HCT116 (cell line): Measurements from ENCODE around the gene CHERP. TPM values are rescaled to one million over a fixed set of nuclear protein-coding genes. Genes with fewer than 3 reads are reported as not detected.

Source experiments
- ATAC-seq: fragments of 200-7000 bp; cut with Tn5 transposase; 2 replicates; pipeline ENCODE4 v1.9.1; 2020; ENCODE audit warnings: mild to moderate bottlenecking, moderate library complexity
- BruUV-seq: library from RNA; stranded (reverse); fragments of 400-500 nt; replicated peaks from 2 replicates; lab custom pipeline; 2021; lab: Mats Ljungman, UMichigan
- CTCF ChIA-PET: fragments of 300-600 bp; sonication (Branson Sonifier 250); formaldehyde crosslinking; loops from one replicate; lab custom pipeline; 2021; ENCODE audit warnings: antibody characterized with exemption; lab: Charles Lee
- POLR2A ChIA-PET: fragments of 300-600, 350-600 bp; sonication (Branson Sonifier 250); formaldehyde crosslinking; loops from one replicate; lab custom pipeline; 2021; ENCODE audit warnings: antibody characterized with exemption; lab: Charles Lee
- RAD21 ChIA-PET, 2 experiments: fragments of 300-600 bp; sonication (Branson Sonifier 250); formaldehyde crosslinking; loops; one replicate each; lab custom pipeline; 2023; ENCODE audit warnings: low total read pairs in 2 of 2; ENCODE audit not compliant: uncharacterized antibody in 2 of 2, unreplicated experiment in 2 of 2, low non-redundant PET in 1 of 2; lab: Charles Lee
- DNase-seq: peaks from one replicate; pipeline ENCODE4 v3.0.0-alpha.2; 2010; ENCODE audit warnings: low read depth, low spot score
- H2AFZ ChIP-seq: fragments of 200-600 bp; shearing (Covaris generic), sonication (generic); 2 replicates; pipeline ENCODE4 v1.6.1; 2017; ENCODE audit warnings: low read depth, mixed run types, mixed read lengths, antibody characterized with exemption, low read length; ENCODE audit not compliant: poor library complexity, severe bottlenecking
- H3K27ac ChIP-seq: 2 replicates; pipeline ENCODE4 v1.5.1; 2012; ENCODE audit warnings: low read depth, low read length
- H3K27me3 ChIP-seq: fragments of 200-600 bp; sonication (generic); 2 replicates; pipeline ENCODE4 v1.6.1; 2016; ENCODE audit warnings: mixed run types, low read length, mixed read lengths; ENCODE audit not compliant: insufficient read depth
- H3K36me3 ChIP-seq, 2 experiments: fragments of 200-500 bp in 1 of 2; fragments of 200-600 bp in 1 of 2; sonication (Bioruptor generic) in 1 of 2; sonication (generic) in 1 of 2; 2 replicates each; pipeline versions ENCODE4 v1.5.1 to v1.6.1; 2014 to 2016; ENCODE audit warnings: low read length in 2 of 2, inconsistent platforms in 1 of 2, mixed read lengths in 1 of 2, mixed run types in 1 of 2; ENCODE audit not compliant: insufficient read depth in 2 of 2, control insufficient read depth in 1 of 2
- H3K4me1 ChIP-seq, 2 experiments: fragments of 200-600 bp in 1 of 2; sonication (generic) in 1 of 2; 2 replicates each; pipeline versions ENCODE4 v1.5.1 to v1.6.1; 2012 to 2017; ENCODE audit warnings: low read length in 2 of 2, inconsistent platforms in 1 of 2, mild to moderate bottlenecking in 1 of 2, mixed read lengths in 1 of 2, mixed run types in 1 of 2, moderate library complexity in 1 of 2; ENCODE audit not compliant: insufficient read depth in 2 of 2, control insufficient read depth in 1 of 2
- H3K4me2 ChIP-seq: fragments of 200-600 bp; sonication (generic); 2 replicates; pipeline ENCODE4 v1.6.1; 2017; ENCODE audit warnings: mixed run types, low read length, mixed read lengths
- H3K4me3 ChIP-seq, 2 experiments: fragments of 200-600 bp in 1 of 2; sonication (generic) in 1 of 2; replicated peaks in 1 of 2; 2 replicates each; pipeline ENCODE4 v1.5.1; 2011 to 2016; ENCODE audit warnings: low read length in 2 of 2, control low read depth in 1 of 2, low read depth in 1 of 2, mild to moderate bottlenecking in 1 of 2, mixed read lengths in 1 of 2, mixed run types in 1 of 2
- H3K79me2 ChIP-seq: fragments of 200-600 bp; sonication (generic); 2 replicates; pipeline ENCODE4 v1.6.1; 2017; ENCODE audit warnings: mild to moderate bottlenecking, mixed run types, low read length, moderate library complexity, mixed read lengths; ENCODE audit not compliant: insufficient read depth
- H3K9ac ChIP-seq: fragments of 200-600 bp; sonication (generic); 2 replicates; pipeline ENCODE4 v1.6.1; 2016; ENCODE audit warnings: low read length, mixed read lengths
- H3K9me2 ChIP-seq: fragments of 200-600 bp; sonication (generic), shearing (Covaris generic); 2 replicates; pipeline ENCODE4 v1.6.1; 2017; ENCODE audit warnings: mixed run types, mild to moderate bottlenecking, moderate library complexity; ENCODE audit not compliant: insufficient read depth
- H3K9me3 ChIP-seq, 2 experiments: fragments of 200-500 bp in 1 of 2; fragments of 200-600 bp in 1 of 2; sonication (Bioruptor generic) in 1 of 2; sonication (generic) in 1 of 2; 2 replicates each; pipeline ENCODE4 v1.6.1; 2014 to 2017; ENCODE audit warnings: low read length in 2 of 2, mixed read lengths in 2 of 2, inconsistent platforms in 1 of 2, low read depth in 1 of 2, mild to moderate bottlenecking in 1 of 2, mixed run types in 1 of 2, moderate library complexity in 1 of 2; ENCODE audit not compliant: control insufficient read depth in 1 of 2, insufficient read depth in 1 of 2
- H4K20me1 ChIP-seq: fragments of 200-600 bp; sonication (generic), shearing (Covaris generic); 2 replicates; pipeline ENCODE4 v1.6.1; 2017; ENCODE audit warnings: mixed run types, mild to moderate bottlenecking, moderate library complexity; ENCODE audit not compliant: insufficient read depth
- ATF3 ChIP-seq: IDR thresholded peaks from 2 replicates; pipeline ENCODE4 v1.6.1; 2012
- CBX3 ChIP-seq: IDR thresholded peaks from 2 replicates; pipeline ENCODE4 v1.6.1; 2012; ENCODE audit warnings: low read depth
- CEBPB ChIP-seq: IDR thresholded peaks from 2 replicates; pipeline ENCODE4 v1.6.1; 2012; ENCODE audit warnings: low read depth
- CTCF ChIP-seq, 3 experiments: fragments of 200-600 bp in 1 of 3; sonication (generic) in 1 of 3; IDR thresholded peaks in 2 of 3; conservative IDR thresholded peaks in 1 of 3; 2 replicates each; pipeline ENCODE4 v1.5.1; 2012 to 2017; ENCODE audit warnings: low read depth in 2 of 3, low read length in 2 of 3, antibody characterized with exemption in 1 of 3, borderline replicate concordance in 1 of 3, control low read depth in 1 of 3, mild to moderate bottlenecking in 1 of 3, mixed read lengths in 1 of 3, mixed run types in 1 of 3, moderate library complexity in 1 of 3; ENCODE audit not compliant: insufficient read depth in 1 of 3
- ELF1 ChIP-seq: IDR thresholded peaks from 2 replicates; pipeline ENCODE4 v1.6.1; 2012; ENCODE audit warnings: low read depth, borderline replicate concordance
- EZH2phosphoT487 ChIP-seq: fragments of 200-600 bp; IDR thresholded peaks from 2 replicates; pipeline ENCODE4 v1.6.1; 2018; ENCODE audit warnings: antibody characterized with exemption, borderline replicate concordance
- JUND ChIP-seq: IDR thresholded peaks from 2 replicates; pipeline ENCODE4 v1.6.1; 2012
- POLR2A ChIP-seq: IDR thresholded peaks from 2 replicates; pipeline ENCODE4 v1.7.0; 2011; ENCODE audit warnings: borderline replicate concordance; ENCODE audit not compliant: insufficient read depth, insufficient read length; ENCODE audit errors: extremely low read depth
- POLR2AphosphoS5 ChIP-seq: IDR thresholded peaks from 2 replicates; pipeline ENCODE4 v1.6.1; 2011; ENCODE audit warnings: mild to moderate bottlenecking, low read depth, low read length, moderate library complexity
- RAD21 ChIP-seq: IDR thresholded peaks from 2 replicates; pipeline ENCODE4 v1.6.1; 2012; ENCODE audit warnings: low read depth, mild to moderate bottlenecking
- SIN3A ChIP-seq: IDR thresholded peaks from 2 replicates; pipeline ENCODE4 v1.6.1; 2012; ENCODE audit warnings: low read depth
- SP1 ChIP-seq: IDR thresholded peaks from 2 replicates; pipeline ENCODE4 v1.6.1; 2012; ENCODE audit warnings: low read depth
- SRF ChIP-seq: IDR thresholded peaks from 2 replicates; pipeline ENCODE4 v1.6.1; 2012; ENCODE audit warnings: low read depth
- TCF7L2 ChIP-seq: IDR thresholded peaks from 2 replicates; pipeline ENCODE4 v1.7.0; 2011; ENCODE audit warnings: borderline replicate concordance, inconsistent platforms; ENCODE audit not compliant: insufficient read depth, insufficient read length; ENCODE audit errors: extremely low read depth
- YY1 ChIP-seq: IDR thresholded peaks from 2 replicates; pipeline ENCODE4 v1.6.1; 2011; ENCODE audit warnings: low read length, low read depth, moderate library complexity, mild to moderate bottlenecking; ENCODE audit not compliant: insufficient replicate concordance; ENCODE audit errors: extremely low read depth
- ZFX ChIP-seq: fragments of 450-650 bp; IDR thresholded peaks from 2 replicates; pipeline ENCODE4 v1.6.1; 2017
- ZNF274 ChIP-seq: fragments of 200-500 bp; sonication (Bioruptor generic); IDR thresholded peaks from 2 replicates; pipeline ENCODE4 v1.6.1; 2014; ENCODE audit warnings: mild to moderate bottlenecking, low read depth, low read length, inconsistent platforms
- intact Hi-C: fragments of 100-400 bp; cut with micrococcal nuclease; formaldehyde crosslinking; loops from 2 replicates; pipeline ENCODE4 v1.10.0; 2022
- total RNA-seq: library from RNA; stranded (reverse); gene quantifications from one replicate; pipeline ENCODE4 v1.2.1, GENCODE V29; 2021; ENCODE audit not compliant: unreplicated experiment
- TF ChIP-seq, protein P1 (sequence below): IDR thresholded peaks from 2 replicates; pipeline ENCODE4 v1.6.1; 2012; ENCODE audit warnings: low read depth
- TF ChIP-seq, protein P2 (sequence below): IDR thresholded peaks from 2 replicates; pipeline ENCODE4 v1.6.1; 2012
- TF ChIP-seq, protein P3 (sequence below): IDR thresholded peaks from 2 replicates; pipeline ENCODE4 v1.6.1; 2011; ENCODE audit warnings: mild to moderate bottlenecking, low read length, moderate library complexity; ENCODE audit not compliant: insufficient replicate concordance; ENCODE audit errors: extremely low read depth

Gene CHERP
- total RNA-seq, 1 experiment from 2014 or later, result 65.8 TPM

- no peaks in the 10 kb centered on the region for H3K9me2 ChIP-seq
- H4K20me1 ChIP-seq, result no peaks in the 10 kb centered on the region; the same call in 1 of the 2 replicates
- ChIA-PET POLR2A (no interaction called here), RAD21 (no interaction called here), CTCF (no interaction called here)
- H3K27ac ChIP-seq, result no peak overlapping the region
- TF ChIP-seq, protein P1, sequence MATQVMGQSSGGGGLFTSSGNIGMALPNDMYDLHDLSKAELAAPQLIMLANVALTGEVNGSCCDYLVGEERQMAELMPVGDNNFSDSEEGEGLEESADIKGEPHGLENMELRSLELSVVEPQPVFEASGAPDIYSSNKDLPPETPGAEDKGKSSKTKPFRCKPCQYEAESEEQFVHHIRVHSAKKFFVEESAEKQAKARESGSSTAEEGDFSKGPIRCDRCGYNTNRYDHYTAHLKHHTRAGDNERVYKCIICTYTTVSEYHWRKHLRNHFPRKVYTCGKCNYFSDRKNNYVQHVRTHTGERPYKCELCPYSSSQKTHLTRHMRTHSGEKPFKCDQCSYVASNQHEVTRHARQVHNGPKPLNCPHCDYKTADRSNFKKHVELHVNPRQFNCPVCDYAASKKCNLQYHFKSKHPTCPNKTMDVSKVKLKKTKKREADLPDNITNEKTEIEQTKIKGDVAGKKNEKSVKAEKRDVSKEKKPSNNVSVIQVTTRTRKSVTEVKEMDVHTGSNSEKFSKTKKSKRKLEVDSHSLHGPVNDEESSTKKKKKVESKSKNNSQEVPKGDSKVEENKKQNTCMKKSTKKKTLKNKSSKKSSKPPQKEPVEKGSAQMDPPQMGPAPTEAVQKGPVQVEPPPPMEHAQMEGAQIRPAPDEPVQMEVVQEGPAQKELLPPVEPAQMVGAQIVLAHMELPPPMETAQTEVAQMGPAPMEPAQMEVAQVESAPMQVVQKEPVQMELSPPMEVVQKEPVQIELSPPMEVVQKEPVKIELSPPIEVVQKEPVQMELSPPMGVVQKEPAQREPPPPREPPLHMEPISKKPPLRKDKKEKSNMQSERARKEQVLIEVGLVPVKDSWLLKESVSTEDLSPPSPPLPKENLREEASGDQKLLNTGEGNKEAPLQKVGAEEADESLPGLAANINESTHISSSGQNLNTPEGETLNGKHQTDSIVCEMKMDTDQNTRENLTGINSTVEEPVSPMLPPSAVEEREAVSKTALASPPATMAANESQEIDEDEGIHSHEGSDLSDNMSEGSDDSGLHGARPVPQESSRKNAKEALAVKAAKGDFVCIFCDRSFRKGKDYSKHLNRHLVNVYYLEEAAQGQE, result no peak
- TF ChIP-seq CBX3 (no peak), POLR2A (no peak), ELF1 (no peak), SIN3A (no peak), ZNF274 (no peak), CEBPB (no peak), RAD21 (no peak), SRF (no peak), CTCF (IDR thresholded peaks at IDR 0.05 in 2 of 3, conservative IDR thresholded peaks at IDR 0.05 in 1 of 3; ENCODE audit: borderline replicate concordance in 1 of 3, insufficient read depth in 1 of 3, low read depth in 2 of 3, low read length in 2 of 3) (no peak), JUND (no peak), ZFX (no peak), TCF7L2 (no peak), SP1 (no peak), EZH2phosphoT487 (no peak), POLR2AphosphoS5 (no peak), ATF3 (no peak), YY1 (no peak)
- TF ChIP-seq, protein P2, sequence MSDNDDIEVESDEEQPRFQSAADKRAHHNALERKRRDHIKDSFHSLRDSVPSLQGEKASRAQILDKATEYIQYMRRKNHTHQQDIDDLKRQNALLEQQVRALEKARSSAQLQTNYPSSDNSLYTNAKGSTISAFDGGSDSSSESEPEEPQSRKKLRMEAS, result no peak
- TF ChIP-seq, protein P3, sequence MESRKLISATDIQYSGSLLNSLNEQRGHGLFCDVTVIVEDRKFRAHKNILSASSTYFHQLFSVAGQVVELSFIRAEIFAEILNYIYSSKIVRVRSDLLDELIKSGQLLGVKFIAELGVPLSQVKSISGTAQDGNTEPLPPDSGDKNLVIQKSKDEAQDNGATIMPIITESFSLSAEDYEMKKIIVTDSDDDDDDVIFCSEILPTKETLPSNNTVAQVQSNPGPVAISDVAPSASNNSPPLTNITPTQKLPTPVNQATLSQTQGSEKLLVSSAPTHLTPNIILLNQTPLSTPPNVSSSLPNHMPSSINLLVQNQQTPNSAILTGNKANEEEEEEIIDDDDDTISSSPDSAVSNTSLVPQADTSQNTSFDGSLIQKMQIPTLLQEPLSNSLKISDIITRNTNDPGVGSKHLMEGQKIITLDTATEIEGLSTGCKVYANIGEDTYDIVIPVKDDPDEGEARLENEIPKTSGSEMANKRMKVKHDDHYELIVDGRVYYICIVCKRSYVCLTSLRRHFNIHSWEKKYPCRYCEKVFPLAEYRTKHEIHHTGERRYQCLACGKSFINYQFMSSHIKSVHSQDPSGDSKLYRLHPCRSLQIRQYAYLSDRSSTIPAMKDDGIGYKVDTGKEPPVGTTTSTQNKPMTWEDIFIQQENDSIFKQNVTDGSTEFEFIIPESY, result no peak
- peaks cover 100% of the 10 kb centered on the region for H3K79me2 ChIP-seq
- no TSS peak for BruUV-seq
- no peaks in the 10 kb centered on the region for H3K9me3 ChIP-seq
- H3K9ac ChIP-seq, result no peak overlapping the region
- no peaks in the 10 kb centered on the region for H3K27me3 ChIP-seq
- intact Hi-C loops, result no loop called here
- peaks cover 13 to 26% of the 10 kb centered on the region in 2 experiments for H3K4me1 ChIP-seq
- H3K4me2 ChIP-seq, result no peak overlapping the region
- no peak overlapping the region for H3K4me3 ChIP-seq
- no peak for ATAC-seq
- no peak overlapping the region for H2AFZ ChIP-seq
- no peaks in the 10 kb centered on the region for H3K36me3 ChIP-seq
- no peak for DNase-seq
Observed at GRCh38 chr19:16586477-16586871, 44.2 kb upstream of the CHERP start.
